ENCODE measurements around the gene SH2D2A.

GRCh38 chr1:156845953-156846545, 29.4 kb upstream of the SH2D2A start:
- TF ChIP-seq CTCF (conservative IDR thresholded peaks at IDR 0.05) (no peak), EZH2 (IDR thresholded peaks at IDR 0.05; ENCODE audit: low read depth) (no peak)

Data from PC-9 (cell line).